Mammary epithelial cell (primary cell): ENCODE data around the gene ANKRD16.
"Not testable (repeated sequence)": the region's sequence is repeated elsewhere in the genome, so short reads cannot be mapped to it uniquely, and the experiment has no call there.

ENCODE experiments used
- EZH2 ChIP-seq: IDR thresholded peaks from 2 replicates; pipeline ENCODE4 v1.6.1; 2012; ENCODE audit warnings: low read length, inconsistent platforms, borderline replicate concordance
- TF ChIP-seq, protein P1 (sequence below), 2 donors: IDR thresholded peaks in 1 of 2; conservative IDR thresholded peaks in 1 of 2; 2 replicates each; pipeline ENCODE4 v1.5.1; 2011 to 2012; ENCODE audit warnings: inconsistent platforms in 2 of 2, low read length in 2 of 2, mild to moderate bottlenecking in 2 of 2, control low read depth in 1 of 2, low read depth in 1 of 2; ENCODE audit not compliant: insufficient read depth in 1 of 2; ENCODE audit errors: extremely low read depth in 1 of 2

DNA sequence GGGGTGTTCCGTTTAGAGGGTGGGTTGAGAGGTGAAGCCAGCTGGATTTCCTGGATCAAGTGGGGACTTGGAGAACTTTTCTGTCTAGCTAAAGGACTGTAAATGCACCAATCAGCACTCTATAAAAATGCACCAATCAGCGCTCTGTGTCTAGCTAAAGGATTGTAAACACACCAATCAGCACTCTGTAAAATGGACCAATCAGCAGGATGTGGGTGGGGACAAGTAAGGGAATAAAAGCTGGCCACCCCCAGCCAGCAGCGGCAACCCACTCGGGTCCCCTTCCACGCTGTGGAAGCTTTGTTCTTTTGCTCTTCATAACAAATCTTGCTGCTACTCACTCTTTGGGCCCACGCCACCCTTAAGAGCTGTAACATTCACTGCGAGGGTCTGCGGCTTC, 21.3 kb downstream of the ANKRD16 start:
- not testable (repeated sequence) for TF ChIP-seq EZH2
- TF ChIP-seq, protein P1, sequence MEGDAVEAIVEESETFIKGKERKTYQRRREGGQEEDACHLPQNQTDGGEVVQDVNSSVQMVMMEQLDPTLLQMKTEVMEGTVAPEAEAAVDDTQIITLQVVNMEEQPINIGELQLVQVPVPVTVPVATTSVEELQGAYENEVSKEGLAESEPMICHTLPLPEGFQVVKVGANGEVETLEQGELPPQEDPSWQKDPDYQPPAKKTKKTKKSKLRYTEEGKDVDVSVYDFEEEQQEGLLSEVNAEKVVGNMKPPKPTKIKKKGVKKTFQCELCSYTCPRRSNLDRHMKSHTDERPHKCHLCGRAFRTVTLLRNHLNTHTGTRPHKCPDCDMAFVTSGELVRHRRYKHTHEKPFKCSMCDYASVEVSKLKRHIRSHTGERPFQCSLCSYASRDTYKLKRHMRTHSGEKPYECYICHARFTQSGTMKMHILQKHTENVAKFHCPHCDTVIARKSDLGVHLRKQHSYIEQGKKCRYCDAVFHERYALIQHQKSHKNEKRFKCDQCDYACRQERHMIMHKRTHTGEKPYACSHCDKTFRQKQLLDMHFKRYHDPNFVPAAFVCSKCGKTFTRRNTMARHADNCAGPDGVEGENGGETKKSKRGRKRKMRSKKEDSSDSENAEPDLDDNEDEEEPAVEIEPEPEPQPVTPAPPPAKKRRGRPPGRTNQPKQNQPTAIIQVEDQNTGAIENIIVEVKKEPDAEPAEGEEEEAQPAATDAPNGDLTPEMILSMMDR (conservative IDR thresholded peaks at IDR 0.05 in 1 of 2, IDR thresholded peaks at IDR 0.05 in 1 of 2; ENCODE audit: extremely low read depth in 1 of 2, insufficient read depth in 1 of 2, low read depth in 1 of 2, low read length in 2 of 2), result not testable (repeated sequence)
